Stomach (tissue), 9 donors: Measurements from ENCODE around the gene REX1BD. TPM values are rescaled to one million over a fixed set of nuclear protein-coding genes. Genes with fewer than 3 reads are reported as not detected.
A peak's percentile ranks its signal among the peaks of the same experiment; 100 is the strongest.

Source experiments
- DNase-seq, 2 donors: peaks; one replicate each; pipeline versions ENCODE4 v3.0.0 to v3.0.0-alpha.2; 2013 to 2019
- H3K27ac ChIP-seq, 5 donors: fragments of 200-600 bp in 4 of 5; sonication (generic) in 4 of 5; one replicate each; pipeline ENCODE4 v1.5.1; 2013 to 2019; ENCODE audit warnings: mild to moderate bottlenecking in 1 of 5, moderate library complexity in 1 of 5
- H3K27me3 ChIP-seq, 3 donors: fragments of 200-600 bp; sonication (generic); one replicate each; pipeline ENCODE4 v1.5.1; 2017 to 2019; ENCODE audit warnings: mixed run types in 1 of 3
- H3K36me3 ChIP-seq, 4 donors: fragments of 200-600 bp; sonication (generic); 1 replicate in 3 of 4; 2 replicates in 1 of 4; pipeline ENCODE4 v1.5.1; 2016 to 2019
- H3K4me1 ChIP-seq, 4 donors: fragments of 200-600 bp; sonication (generic); one replicate each; pipeline ENCODE4 v1.5.1; 2016 to 2019
- H3K4me3 ChIP-seq, 4 donors: fragments of 200-600 bp; sonication (generic) in 3 of 4; one replicate each; pipeline ENCODE4 v1.5.1; 2016 to 2019; ENCODE audit warnings: mild to moderate bottlenecking in 1 of 4
- H3K9me3 ChIP-seq, 4 donors: fragments of 200-600 bp; sonication (generic); one replicate each; pipeline ENCODE4 v1.5.1; 2016 to 2019
- CTCF ChIP-seq, 7 experiments: fragments of 450-650 bp in 4 of 7; fragments of 200-600 bp in 3 of 7; sonication (generic) in 3 of 7; IDR thresholded peaks; one replicate each; pipeline ENCODE4 v1.5.1; 2016 to 2019; ENCODE audit warnings: antibody characterized with exemption in 7 of 7, control low read depth in 2 of 7, mild to moderate bottlenecking in 1 of 7
- EP300 ChIP-seq: sonication (generic); formaldehyde crosslinking; IDR thresholded peaks from one replicate; pipeline ENCODE4 v1.6.1; 2017; ENCODE audit warnings: antibody characterized with exemption
- POLR2A ChIP-seq, 4 donors: fragments of 450-650 bp; IDR thresholded peaks; one replicate each; pipeline ENCODE4 v1.6.1; 2016; ENCODE audit warnings: antibody characterized with exemption in 4 of 4, control low read depth in 2 of 4, mild to moderate bottlenecking in 1 of 4, moderate library complexity in 1 of 4
- POLR2AphosphoS5 ChIP-seq, 3 donors: sonication (generic); formaldehyde crosslinking; IDR thresholded peaks; one replicate each; pipeline ENCODE4 v1.6.1; 2016; ENCODE audit warnings: antibody characterized with exemption in 3 of 3
- WGBS, 5 donors: extraction: QIAGEN DNeasy Blood & Tissue Kit in 3 of 5; methylation state at CpG; one replicate each; pipeline versions ENCODE4 v1.1.5 to v1.1.7; 2013 to 2018; 5-methylcytosine and 5-hydroxymethylcytosine counted together
- intact Hi-C: fragments of 100-400 bp; cut with DNase I; formaldehyde crosslinking; loops from one replicate; pipeline ENCODE4 v1.15.1; 2023; ENCODE audit warnings: low total_unique reads
- polyA plus RNA-seq, 3 donors: library from polyadenylated mRNA; stranded (reverse); fragments of 200-250 nt; gene quantifications; one replicate each; pipeline ENCODE4 v1.2.3, GENCODE V29; 2013
- total RNA-seq, 5 donors: library from RNA; depleted of rRNA; stranded (reverse); fragments of >200 nt; gene quantifications; one replicate each; pipeline versions ENCODE4 v1.1.0 to v1.2.3, GENCODE V29; 2014 to 2016
- donor health status: healthy with polysubstance abuse.
- donor health status: Bipolar disorder and iron deficiency.
- donor health status: healthy.

Gene REX1BD
- total and polyA plus RNA-seq, 8 donors, result 15.6 to 483 (median 114) TPM

- intact Hi-C loops, result no loop called here
- TF ChIP-seq EP300, result no peak
- no peak for TF ChIP-seq POLR2A (IDR thresholded peaks at IDR 0.05)
- no peak for TF ChIP-seq CTCF (IDR thresholded peaks at IDR 0.05)
- no peak for TF ChIP-seq POLR2AphosphoS5 (IDR thresholded peaks at IDR 0.05)
- 34 to 50% (median 39%) methylated on average over 9 to 16 of the region's 16 CpGs for WGBS, 5 donors
- Histone ChIP-seq H3K27me3 (no peaks in the 10 kb centered on the region), H3K4me1 (peaks cover 11 to 30% (median 28%) of the 10 kb centered on the region in 4 donors), H3K27ac (peak overlapping the region; percentile 73 to 92 (median 90)), H3K36me3 (peaks cover 8 to 20% (median 16%) of the 10 kb centered on the region in 4 donors), H3K9me3 (no peaks in the 10 kb centered on the region), H3K4me3 (peak overlapping the region; percentile 73 to 93 (median 90))
- DNase-seq, result no peak
These were observed 512 bp upstream of the REX1BD start for GRCh38 chr19:18587962-18588610.

DNA sequence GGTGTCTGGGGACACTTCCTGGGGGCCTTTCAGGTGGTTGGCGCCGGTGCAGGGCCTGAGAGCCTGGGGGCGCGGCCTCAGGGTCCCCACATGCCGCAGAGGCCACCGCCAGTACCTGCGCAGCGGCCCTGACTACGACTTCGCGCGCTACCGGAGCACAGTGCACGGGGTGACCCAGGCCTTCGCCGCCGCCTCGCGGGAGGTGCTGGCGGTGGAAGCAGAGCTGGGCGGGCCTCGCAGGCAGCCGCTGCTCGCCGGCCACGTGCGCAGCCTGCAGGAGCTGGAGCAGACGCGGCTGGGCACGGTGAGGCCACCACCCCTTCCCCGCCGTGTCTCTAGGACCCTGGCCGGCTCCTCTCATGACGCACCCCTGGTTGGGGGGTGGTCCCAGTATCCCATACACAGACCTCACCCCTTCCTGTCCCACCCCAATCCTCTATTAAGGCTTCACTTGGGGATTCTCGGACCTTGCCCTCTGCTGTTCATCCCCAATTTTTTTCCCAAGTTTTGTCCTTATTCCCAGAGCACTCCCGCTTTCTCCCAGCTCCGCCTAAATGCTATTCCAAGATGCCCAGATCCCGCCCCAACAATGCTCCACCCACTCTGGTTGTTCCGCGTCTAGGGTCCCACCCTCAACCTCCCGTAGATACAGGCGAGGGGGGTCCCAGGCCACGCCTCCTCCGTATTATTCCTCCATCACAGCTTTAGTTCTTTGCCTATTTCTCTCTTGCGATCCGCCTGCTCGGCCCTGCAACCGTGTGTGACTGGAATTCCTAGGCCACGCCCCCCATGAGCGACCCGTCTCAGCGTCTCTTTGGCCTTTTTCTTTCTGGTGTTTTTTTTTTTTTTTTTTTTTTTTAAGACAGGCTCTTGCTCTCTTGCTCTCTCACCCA, 1.0 kb downstream of the REX1BD start:
- DNase-seq, result peak; percentile 74 to 92
- intact Hi-C loops, result loop anchor here (5.0 kb wide), 1 partner anchor 258 kb away; no protein-coding TSS in a partner anchor
- peaks cover 20 to 45% (median 38%) of the 10 kb centered on the region in 4 donors for H3K4me1 ChIP-seq
- H3K27ac ChIP-seq, result peak overlapping the region; percentile 73 to 92 (median 90)
- peaks cover 8 to 20% (median 16%) of the 10 kb centered on the region in 4 donors for H3K36me3 ChIP-seq
- no peaks in the 10 kb centered on the region for H3K9me3 ChIP-seq
- H3K27me3 ChIP-seq, result peaks cover 0 to 1% (median 0%) of the 10 kb centered on the region in 3 donors
- 11 to 33% (median 16%) methylated on average over 20 to 52 of the region's 52 CpGs for WGBS, 5 donors
- TF ChIP-seq POLR2A (IDR thresholded peaks at IDR 0.05), result no peak
- peak in 1 of 3 donors; percentile 32 for TF ChIP-seq POLR2AphosphoS5 (IDR thresholded peaks at IDR 0.05)
- TF ChIP-seq EP300, result no peak
- TF ChIP-seq CTCF (IDR thresholded peaks at IDR 0.05), result peak in 2 of 7 experiments; percentile 23 to 28
- H3K4me3 ChIP-seq, result peak overlapping the region; percentile 73 to 93 (median 90)

DNA sequence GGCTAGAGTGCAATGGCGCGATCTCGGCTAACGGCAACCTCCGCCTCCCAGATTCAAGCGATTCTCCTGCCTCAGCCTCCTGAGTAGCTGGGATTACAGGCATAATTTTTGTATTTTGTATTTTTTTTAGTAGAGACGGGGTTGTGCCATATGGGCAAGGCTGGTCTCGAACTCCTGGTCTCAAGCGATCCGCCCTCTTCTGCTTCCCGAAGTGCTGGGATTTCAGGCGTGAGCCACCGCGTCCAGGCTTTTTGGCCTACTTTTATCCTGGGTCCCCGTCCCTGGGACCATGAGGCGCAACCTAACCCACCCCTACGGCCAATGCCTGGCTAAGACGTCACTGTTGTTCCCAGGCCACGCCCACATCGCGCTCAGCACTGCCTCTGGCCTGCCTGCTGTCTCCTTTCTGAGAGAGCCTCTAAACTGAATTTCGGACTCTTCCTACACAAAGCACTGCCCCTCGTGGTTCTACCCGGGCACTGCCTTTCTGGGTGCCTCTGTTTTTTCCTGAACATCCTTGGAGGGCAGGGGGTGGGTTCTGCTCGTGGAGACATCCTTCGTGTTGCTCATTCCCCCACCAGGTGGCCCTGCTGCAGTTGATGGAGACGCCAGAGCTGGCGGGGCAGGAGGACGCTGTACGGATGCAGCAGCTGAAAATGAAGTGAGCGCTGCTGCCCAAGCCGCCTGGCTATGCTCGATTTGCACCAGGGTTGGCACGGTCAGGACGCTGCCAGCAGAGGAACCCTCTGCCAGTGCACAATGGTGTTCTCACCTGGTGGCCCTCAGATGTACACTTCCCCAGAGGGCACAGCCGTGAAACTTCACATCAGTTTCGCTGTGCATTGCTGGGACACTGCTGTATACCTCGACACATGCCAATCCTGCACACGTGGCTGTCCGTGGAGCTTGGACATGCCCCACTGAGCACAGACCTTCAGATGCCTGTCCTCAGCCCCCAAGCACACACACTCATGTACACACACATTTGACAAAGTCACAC, 2.0 kb downstream of the REX1BD start:
- Histone ChIP-seq H3K4me1 (peaks cover 27 to 53% (median 46%) of the 10 kb centered on the region in 4 donors), H3K27ac (peak overlapping the region in 4 of 5 donors; percentile 84 to 92 (median 90)), H3K36me3 (peaks cover 8 to 20% (median 16%) of the 10 kb centered on the region in 4 donors), H3K9me3 (no peaks in the 10 kb centered on the region), H3K27me3 (peaks cover 0 to 11% (median 6%) of the 10 kb centered on the region in 3 donors), H3K4me3 (peak overlapping the region in 1 of 4 donors; percentile 93)
- WGBS, 5 donors, result 78 to 89% (median 84%) methylated on average over 37 to 40 of the region's 40 CpGs
- DNase-seq, result peak in 1 of 2 donors; percentile 92
- intact Hi-C loops, result loop anchor here (5.0 kb wide), 1 partner anchor 257 kb away; no protein-coding TSS in a partner anchor
- TF ChIP-seq POLR2A (IDR thresholded peaks at IDR 0.05), result no peak
- TF ChIP-seq CTCF (IDR thresholded peaks at IDR 0.05), result no peak
- no peak for TF ChIP-seq POLR2AphosphoS5 (IDR thresholded peaks at IDR 0.05)
- TF ChIP-seq EP300, result no peak
